Hematopoietic multipotent progenitor cell treated with erythropoietin and hydrocortisone succinate and interleukin-3 and kit ligand, for 17 days (in vitro differentiated cells): Measurements from ENCODE around the gene CPEB1.
"Not testable (repeated sequence)": the region's sequence is repeated elsewhere in the genome, so short reads cannot be mapped to it uniquely, and the experiment has no call there.

Source experiments
- DNase-seq: peaks from one replicate; pipeline ENCODE4 v3.0.0-alpha.2; 2015; ENCODE audit warnings: low spot score

The CPEB1 gene

GRCh38 chr15:82513587-82513986, 133.6 kb downstream of the CPEB1 start:
- not testable (repeated sequence) for DNase-seq

GRCh38 chr15:82507693-82508092, 139.5 kb downstream of the CPEB1 start:
- not testable (repeated sequence) for DNase-seq

GRCh38 chr15:82507087-82507486, 140.1 kb downstream of the CPEB1 start:
- not testable (repeated sequence) for DNase-seq

- DNase-seq = not testable (repeated sequence)
These were observed 141.3 kb downstream of the CPEB1 start for GRCh38 chr15:82505842-82506241.

GRCh38 chr15:82504074-82504473, 143.1 kb downstream of the CPEB1 start:
- not testable (repeated sequence) for DNase-seq

DNA sequence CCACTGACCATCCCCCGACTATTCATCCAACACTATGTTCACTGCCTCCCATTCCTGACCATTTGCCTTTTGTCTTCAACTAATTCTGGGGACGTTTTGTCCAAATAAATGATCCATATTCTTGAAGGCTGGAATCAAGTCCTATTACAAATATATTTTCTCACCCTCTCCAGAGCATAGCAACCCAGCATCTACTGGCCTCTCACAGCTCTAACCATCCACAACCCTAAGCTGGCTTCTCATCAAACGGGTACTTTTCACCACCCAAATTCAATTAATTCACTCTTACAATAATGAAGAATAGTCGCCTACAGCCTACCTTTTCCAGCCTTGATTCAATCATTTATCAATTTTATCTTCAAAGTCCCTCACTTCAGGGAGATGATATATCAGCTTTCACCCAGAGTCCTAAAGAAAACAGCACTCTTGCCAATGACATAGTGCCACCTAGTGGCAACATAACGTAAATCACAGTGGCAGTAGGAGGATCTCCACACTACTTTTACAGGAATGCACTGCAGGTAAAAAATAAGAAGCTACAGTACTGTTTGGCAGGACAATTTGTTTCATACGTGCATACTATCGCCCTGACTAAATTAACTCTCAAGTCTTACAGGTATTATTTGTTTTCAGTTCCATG, 144.3 kb downstream of the CPEB1 start:
- DNase-seq = not testable (repeated sequence)

DNA sequence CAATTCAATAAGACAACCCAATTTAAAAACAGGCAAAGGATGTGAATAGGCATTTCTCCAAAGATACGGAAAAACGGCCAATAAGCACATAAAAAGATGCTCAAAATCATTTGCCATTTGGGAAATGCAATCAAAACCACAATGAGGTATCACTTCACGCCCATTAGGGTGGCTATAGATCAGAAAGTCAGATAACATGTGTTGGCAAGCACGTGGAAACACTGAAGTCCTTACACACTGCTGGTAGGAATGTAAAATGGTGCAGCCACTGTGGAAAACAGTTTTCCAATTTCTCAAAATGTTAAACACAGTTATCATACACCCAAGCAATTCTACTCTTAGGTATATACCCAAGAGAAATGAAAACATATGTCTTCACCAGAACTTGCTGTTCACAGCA, 146.4 kb downstream of the CPEB1 start:
- DNase-seq = not testable (repeated sequence)

GRCh38 chr15:82497978-82498377, 149.2 kb downstream of the CPEB1 start:
- not testable (repeated sequence) for DNase-seq
